ENCODE data around the gene S100A1. TPM values are rescaled to one million over a fixed set of nuclear protein-coding genes. Genes with fewer than 3 reads are reported as not detected.

S100A1 gene
- total RNA-seq, 1 experiment from 2014 or later, result 18.1 TPM

DNA sequence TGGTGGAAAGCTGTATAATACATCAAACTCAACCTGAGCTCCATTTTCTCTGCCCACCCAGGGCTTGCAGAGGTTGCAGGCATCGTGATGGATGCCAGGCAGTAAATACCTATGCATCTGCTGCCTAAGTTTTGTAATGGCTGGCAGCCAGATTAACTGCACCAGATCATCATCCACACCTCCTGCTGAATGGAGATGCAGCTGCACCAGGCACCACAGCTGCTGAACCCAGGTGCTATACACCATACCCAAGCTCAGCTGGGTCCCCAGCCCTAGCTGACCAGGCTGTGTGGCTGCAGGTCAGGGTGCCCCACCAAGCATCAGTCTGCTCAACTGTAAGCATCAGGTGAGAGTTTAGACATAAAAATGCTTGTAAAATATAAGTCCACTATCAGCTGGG is 23.5 kb downstream of the S100A1 start:
- Mint-ChIP-seq H3K4me1 (ENCODE audit: low read depth, unreplicated experiment) (peaks cover 31% of the 10 kb centered on the region), H3K36me3 (ENCODE audit: insufficient read depth, unreplicated experiment) (peaks cover 33% of the 10 kb centered on the region), H3K9me3 (ENCODE audit: unreplicated experiment) (no peaks in the 10 kb centered on the region), H3K27me3 (ENCODE audit: insufficient read depth, unreplicated experiment) (no peaks in the 10 kb centered on the region), H3K4me3 (ENCODE audit: unreplicated experiment) (no peak overlapping the region), H3K27ac (ENCODE audit: unreplicated experiment) (no peak overlapping the region)
- Histone ChIP-seq H3K36me3 (ENCODE audit: control insufficient read depth, insufficient read depth, low read length) (peaks cover under 1% of the 10 kb centered on the region; the same call in 1 of the 2 replicates), H3K4me3 (ENCODE audit: low read depth, low read length) (no peak overlapping the region), H3K4me1 (peaks cover 41% of the 10 kb centered on the region), H3K27me3 (replicated peaks; ENCODE audit: control insufficient read depth, insufficient read depth, low read length) (no peaks in the 10 kb centered on the region), H3K9me3 (no peaks in the 10 kb centered on the region)
- no TSS peak for BruUV-seq (replicated peaks)
- no peak for DNase-seq
- POLR2A ChIA-PET, result interaction anchor here (0.7 kb wide), 1 partner anchor 18 kb away, joined by 3 read pairs; the partner anchor contains the start of gene CHTOP
- TF ChIP-seq CTCF (IDR thresholded peaks at IDR 0.05; ENCODE audit: insufficient read depth in 1 of 2, low read depth in 1 of 2, low read length in 1 of 2, severe bottlenecking in 1 of 2, unreplicated experiment in 1 of 2), result no peak
- CTCF ChIA-PET, result no interaction called here
- intact Hi-C loops (cut with micrococcal nuclease; ENCODE audit: unreplicated experiment), result no loop called here

- no peak for TF ChIP-seq CTCF (IDR thresholded peaks at IDR 0.05; ENCODE audit: insufficient read depth in 1 of 2, low read depth in 1 of 2, low read length in 1 of 2, severe bottlenecking in 1 of 2, unreplicated experiment in 1 of 2)
- ChIA-PET CTCF (no interaction called here), POLR2A (no interaction called here)
- Mint-ChIP-seq H3K4me3 (ENCODE audit: unreplicated experiment) (no peak overlapping the region), H3K36me3 (ENCODE audit: insufficient read depth, unreplicated experiment) (peaks cover 21% of the 10 kb centered on the region), H3K27me3 (ENCODE audit: insufficient read depth, unreplicated experiment) (no peaks in the 10 kb centered on the region), H3K27ac (ENCODE audit: unreplicated experiment) (no peak overlapping the region), H3K4me1 (ENCODE audit: low read depth, unreplicated experiment) (peaks cover 23% of the 10 kb centered on the region), H3K9me3 (ENCODE audit: unreplicated experiment) (no peaks in the 10 kb centered on the region)
- intact Hi-C loops (cut with micrococcal nuclease; ENCODE audit: unreplicated experiment), result no loop called here
- no peak overlapping the region for H3K4me3 ChIP-seq (ENCODE audit: low read depth, low read length)
- no peak for DNase-seq
- no peaks in the 10 kb centered on the region; the same call in 1 of the 2 replicates for H3K36me3 ChIP-seq (ENCODE audit: control insufficient read depth, insufficient read depth, low read length)
- H3K4me1 ChIP-seq, result peaks cover 41% of the 10 kb centered on the region
- BruUV-seq (replicated peaks), result no TSS peak
- no peaks in the 10 kb centered on the region for H3K27me3 ChIP-seq (replicated peaks; ENCODE audit: control insufficient read depth, insufficient read depth, low read length)
- H3K9me3 ChIP-seq, result no peaks in the 10 kb centered on the region
These were observed 24.7 kb downstream of the S100A1 start for GRCh38 chr1:153652805-153653500.

DNA sequence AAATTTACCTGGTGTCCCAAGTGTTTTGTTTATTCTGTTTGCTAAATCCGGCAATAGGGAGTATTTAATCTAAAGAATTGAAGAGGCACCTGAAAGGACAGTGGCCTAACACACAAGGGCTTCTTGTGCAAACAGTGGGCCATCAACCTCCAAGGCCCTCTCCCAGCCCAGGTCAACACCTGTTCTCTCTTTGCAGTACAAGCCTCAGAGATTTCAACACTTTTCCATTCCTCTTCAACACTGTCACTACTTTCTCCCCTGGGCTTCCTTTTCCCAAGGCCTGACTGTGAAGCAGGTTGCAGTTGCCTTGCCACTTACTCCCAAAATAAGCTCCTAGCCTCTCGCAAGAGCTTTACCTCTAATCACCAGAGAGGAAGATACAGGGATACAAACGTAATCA is 27.1 kb downstream of the S100A1 start:
- Mint-ChIP-seq H3K36me3 (ENCODE audit: insufficient read depth, unreplicated experiment) (peaks cover 14% of the 10 kb centered on the region), H3K4me1 (ENCODE audit: low read depth, unreplicated experiment) (peaks cover 16% of the 10 kb centered on the region), H3K27ac (ENCODE audit: unreplicated experiment) (peak overlapping the region; percentile 51), H3K4me3 (ENCODE audit: unreplicated experiment) (no peak overlapping the region), H3K27me3 (ENCODE audit: insufficient read depth, unreplicated experiment) (no peaks in the 10 kb centered on the region), H3K9me3 (ENCODE audit: unreplicated experiment) (no peaks in the 10 kb centered on the region)
- no TSS peak for BruUV-seq (replicated peaks)
- Histone ChIP-seq H3K36me3 (ENCODE audit: control insufficient read depth, insufficient read depth, low read length) (no peaks in the 10 kb centered on the region; the same call in 1 of the 2 replicates), H3K27me3 (replicated peaks; ENCODE audit: control insufficient read depth, insufficient read depth, low read length) (no peaks in the 10 kb centered on the region), H3K4me3 (ENCODE audit: low read depth, low read length) (no peak overlapping the region), H3K4me1 (peaks cover 33% of the 10 kb centered on the region), H3K9me3 (no peaks in the 10 kb centered on the region)
- intact Hi-C loops (cut with micrococcal nuclease; ENCODE audit: unreplicated experiment), result no loop called here
- no peak for TF ChIP-seq CTCF (IDR thresholded peaks at IDR 0.05; ENCODE audit: insufficient read depth in 1 of 2, low read depth in 1 of 2, low read length in 1 of 2, severe bottlenecking in 1 of 2, unreplicated experiment in 1 of 2)
- ChIA-PET POLR2A (interaction anchor here (0.6 to 1.0 kb wide), 2 partner anchors 21 to 83 kb away, joined by 3 to 5 read pairs; partner anchors contain the start of gene CHTOP), CTCF (interaction anchor here (0.6 kb wide), 1 partner anchor 355 kb away, joined by 7 read pairs; no protein-coding TSS in a partner anchor)
- peak; percentile 73 for DNase-seq
